Liver (tissue), 9 donors: ENCODE measurements around the gene ITGA6. TPM values are rescaled to one million over a fixed set of nuclear protein-coding genes. Genes with fewer than 3 reads are reported as not detected.

ENCODE experiments used
- DNase-seq: peaks from one replicate; pipeline ENCODE4 v3.0.0-alpha.2; 2017; ENCODE audit warnings: low spot score
- H3K27ac ChIP-seq, 2 donors: one replicate each; pipeline ENCODE4 v1.7.0; 2013; ENCODE audit warnings: inconsistent platforms in 2 of 2, low read length in 2 of 2, control low read depth in 1 of 2, low read depth in 1 of 2, mild to moderate bottlenecking in 1 of 2
- H3K27me3 ChIP-seq, 4 donors: one replicate each; pipeline versions ENCODE4 v1.6.1 to v1.7.0; 2013; ENCODE audit warnings: low read length in 3 of 4, inconsistent platforms in 1 of 4, mild to moderate bottlenecking in 1 of 4, moderate library complexity in 1 of 4; ENCODE audit not compliant: control insufficient read depth in 4 of 4, insufficient read depth in 4 of 4
- H3K36me3 ChIP-seq, 4 donors: one replicate each; pipeline versions ENCODE4 v1.6.1 to v1.7.0; 2013; ENCODE audit warnings: low read length in 3 of 4, mild to moderate bottlenecking in 3 of 4, low read depth in 1 of 4, moderate library complexity in 1 of 4; ENCODE audit not compliant: control insufficient read depth in 4 of 4, insufficient read depth in 3 of 4
- H3K4me1 ChIP-seq, 4 donors: one replicate each; pipeline versions ENCODE4 v1.6.1 to v1.7.0; 2013; ENCODE audit warnings: low read length in 3 of 4, mild to moderate bottlenecking in 3 of 4, moderate library complexity in 1 of 4; ENCODE audit not compliant: control insufficient read depth in 4 of 4, insufficient read depth in 4 of 4
- H3K4me3 ChIP-seq, 3 donors: one replicate each; pipeline versions ENCODE4 v1.6.1 to v1.7.0; 2013; ENCODE audit warnings: low read length in 3 of 3, control low read depth in 1 of 3, low read depth in 1 of 3, mild to moderate bottlenecking in 1 of 3
- H3K9ac ChIP-seq, 2 donors: one replicate each; pipeline ENCODE4 v1.7.0; 2013; ENCODE audit warnings: low read length in 2 of 2, mild to moderate bottlenecking in 2 of 2, moderate library complexity in 2 of 2, control low read depth in 1 of 2, low read depth in 1 of 2
- H3K9me3 ChIP-seq, 4 donors: one replicate each; pipeline versions ENCODE4 v1.6.1 to v1.7.0; 2013; ENCODE audit warnings: low read length in 3 of 4; ENCODE audit not compliant: control insufficient read depth in 4 of 4
- EGR1 ChIP-seq, 2 donors: IDR thresholded peaks; 2 replicates each; pipeline ENCODE4 v1.6.1; 2016 to 2018; ENCODE audit warnings: antibody characterized with exemption in 2 of 2, low read depth in 2 of 2
- FOXA1 ChIP-seq: IDR thresholded peaks from 2 replicates; pipeline ENCODE4 v1.6.1; 2016; ENCODE audit warnings: antibody characterized with exemption
- FOXA2 ChIP-seq: IDR thresholded peaks from 2 replicates; pipeline ENCODE4 v1.6.1; 2016; ENCODE audit warnings: antibody characterized with exemption
- GABPA ChIP-seq, 2 donors: IDR thresholded peaks in 1 of 2; conservative IDR thresholded peaks in 1 of 2; 2 replicates each; pipeline ENCODE4 v1.6.1; 2016; ENCODE audit warnings: antibody characterized with exemption in 2 of 2, mild to moderate bottlenecking in 1 of 2, moderate library complexity in 1 of 2
- HNF4A ChIP-seq, 2 donors: conservative IDR thresholded peaks; 2 replicates each; pipeline ENCODE4 v1.6.1; 2016; ENCODE audit warnings: antibody characterized with exemption in 2 of 2, mild to moderate bottlenecking in 2 of 2
- HNF4G ChIP-seq: IDR thresholded peaks from 2 replicates; pipeline ENCODE4 v1.6.1; 2016; ENCODE audit warnings: antibody characterized with exemption
- JUND ChIP-seq, 2 donors: IDR thresholded peaks; 2 replicates each; pipeline ENCODE4 v1.6.1; 2016; ENCODE audit warnings: antibody characterized with exemption in 2 of 2
- NR2F2 ChIP-seq: IDR thresholded peaks from 2 replicates; pipeline ENCODE4 v1.6.1; 2016; ENCODE audit warnings: antibody characterized with exemption
- SP1 ChIP-seq: IDR thresholded peaks from 2 replicates; pipeline ENCODE4 v1.6.1; 2018; ENCODE audit warnings: antibody characterized with exemption, mild to moderate bottlenecking
- TAF1 ChIP-seq: conservative IDR thresholded peaks from 2 replicates; pipeline ENCODE4 v1.6.1; 2016; ENCODE audit warnings: antibody characterized with exemption, mild to moderate bottlenecking
- YY1 ChIP-seq: IDR thresholded peaks from 2 replicates; pipeline ENCODE4 v1.6.1; 2016; ENCODE audit warnings: antibody characterized with exemption, mild to moderate bottlenecking
- WGBS: extraction: QIAGEN DNeasy Blood & Tissue Kit; methylation state at CpG from one replicate; pipeline ENCODE4 v1.1.7; 2013; 5-methylcytosine and 5-hydroxymethylcytosine counted together
- polyA plus RNA-seq, 2 donors: library from polyadenylated mRNA; stranded (reverse) in 1 of 2; unstranded in 1 of 2; fragments of 200-250 nt in 1 of 2; fragments of >200 nt in 1 of 2; fragmentation: Nextera tagmentation in 1 of 2; extraction: Ambion mirVana in 1 of 2; gene quantifications; one replicate each; pipeline versions ENCODE4 v1.2.1 to v1.2.3, GENCODE V29; 2013 to 2015
- total RNA-seq, 2 donors: library from RNA; depleted of rRNA; stranded (reverse); fragments of >200 nt; gene quantifications; one replicate each; pipeline ENCODE4 v1.2.3, GENCODE V29; 2014
- TF ChIP-seq, protein P1 (sequence below): IDR thresholded peaks from 2 replicates; pipeline ENCODE4 v1.6.1; 2016; ENCODE audit warnings: antibody characterized with exemption
- TF ChIP-seq, protein P2 (sequence below): IDR thresholded peaks from 2 replicates; pipeline ENCODE4 v1.6.1; 2016; ENCODE audit warnings: antibody characterized with exemption, mild to moderate bottlenecking
- TF ChIP-seq, protein P3 (sequence below): IDR thresholded peaks from 2 replicates; pipeline ENCODE4 v1.6.1; 2016; ENCODE audit warnings: antibody characterized with exemption
- TF ChIP-seq, protein P4 (sequence below): fragments of 150-350 bp; IDR thresholded peaks from 2 replicates; pipeline ENCODE4 v1.5.1; 2017; ENCODE audit warnings: improper control_type of control experiment, low read depth, low read length; ENCODE audit not compliant: missing input control
- TF ChIP-seq, protein P5 (sequence below): IDR thresholded peaks from 2 replicates; pipeline ENCODE4 v1.6.1; 2016; ENCODE audit warnings: antibody characterized with exemption
- donor health status: healthy.
- donor health status: healthy.
- donor health status: healthy.
- donor health status: healthy.
- donor health status: healthy.

ITGA6 gene
- total and polyA plus RNA-seq, 4 donors = 5.8 to 21.6 (median 11.4) TPM

DNA sequence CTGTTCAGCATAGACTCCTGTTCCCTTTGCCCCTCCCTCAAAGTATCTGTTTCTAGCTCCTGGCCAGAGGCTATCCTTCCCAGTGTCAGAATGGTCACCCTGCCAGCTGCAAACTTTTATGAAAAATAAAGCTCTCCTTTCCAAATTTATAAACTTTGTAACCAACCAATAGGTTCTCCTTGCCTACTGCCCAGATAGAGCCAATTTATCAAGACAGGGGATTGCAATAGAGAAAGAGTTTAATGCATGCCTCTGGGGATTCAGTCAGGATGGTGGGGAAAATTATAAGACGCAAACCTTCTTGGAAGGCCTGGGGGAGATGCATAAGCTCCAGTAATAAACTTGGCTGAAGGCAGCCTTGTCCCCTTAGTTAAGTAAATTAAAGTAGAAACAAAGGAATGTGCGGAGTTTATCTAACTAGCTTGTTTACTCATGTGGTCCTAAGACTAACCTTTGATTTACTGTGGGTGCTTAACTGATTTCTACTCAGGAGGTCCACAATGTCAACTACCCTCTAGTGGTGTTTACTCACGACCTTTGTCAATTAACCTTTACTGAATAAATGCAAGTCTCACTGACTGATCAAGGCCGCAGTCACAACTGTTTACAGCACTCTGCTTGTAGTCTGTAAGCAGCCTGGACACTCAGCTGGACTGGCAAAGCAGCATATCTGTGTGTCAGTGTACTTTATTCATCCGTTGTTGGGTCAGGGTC is 85.6 kb downstream of the ITGA6 start:
- WGBS = 73% methylated on average over 5 of the region's 5 CpGs
- Histone ChIP-seq H3K4me1 (no peaks in the 10 kb centered on the region), H3K4me3 (peak overlapping the region in 1 of 3 donors; percentile 18), H3K36me3 (no peaks in the 10 kb centered on the region), H3K9ac (no peak overlapping the region), H3K9me3 (peaks cover 10 to 25% (median 19%) of the 10 kb centered on the region in 4 donors), H3K27ac (no peak overlapping the region), H3K27me3 (no peaks in the 10 kb centered on the region)
- TF ChIP-seq, protein P1, sequence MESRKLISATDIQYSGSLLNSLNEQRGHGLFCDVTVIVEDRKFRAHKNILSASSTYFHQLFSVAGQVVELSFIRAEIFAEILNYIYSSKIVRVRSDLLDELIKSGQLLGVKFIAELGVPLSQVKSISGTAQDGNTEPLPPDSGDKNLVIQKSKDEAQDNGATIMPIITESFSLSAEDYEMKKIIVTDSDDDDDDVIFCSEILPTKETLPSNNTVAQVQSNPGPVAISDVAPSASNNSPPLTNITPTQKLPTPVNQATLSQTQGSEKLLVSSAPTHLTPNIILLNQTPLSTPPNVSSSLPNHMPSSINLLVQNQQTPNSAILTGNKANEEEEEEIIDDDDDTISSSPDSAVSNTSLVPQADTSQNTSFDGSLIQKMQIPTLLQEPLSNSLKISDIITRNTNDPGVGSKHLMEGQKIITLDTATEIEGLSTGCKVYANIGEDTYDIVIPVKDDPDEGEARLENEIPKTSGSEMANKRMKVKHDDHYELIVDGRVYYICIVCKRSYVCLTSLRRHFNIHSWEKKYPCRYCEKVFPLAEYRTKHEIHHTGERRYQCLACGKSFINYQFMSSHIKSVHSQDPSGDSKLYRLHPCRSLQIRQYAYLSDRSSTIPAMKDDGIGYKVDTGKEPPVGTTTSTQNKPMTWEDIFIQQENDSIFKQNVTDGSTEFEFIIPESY = no peak
- no peak for TF ChIP-seq TAF1
- TF ChIP-seq FOXA1 = no peak
- TF ChIP-seq, protein P2, sequence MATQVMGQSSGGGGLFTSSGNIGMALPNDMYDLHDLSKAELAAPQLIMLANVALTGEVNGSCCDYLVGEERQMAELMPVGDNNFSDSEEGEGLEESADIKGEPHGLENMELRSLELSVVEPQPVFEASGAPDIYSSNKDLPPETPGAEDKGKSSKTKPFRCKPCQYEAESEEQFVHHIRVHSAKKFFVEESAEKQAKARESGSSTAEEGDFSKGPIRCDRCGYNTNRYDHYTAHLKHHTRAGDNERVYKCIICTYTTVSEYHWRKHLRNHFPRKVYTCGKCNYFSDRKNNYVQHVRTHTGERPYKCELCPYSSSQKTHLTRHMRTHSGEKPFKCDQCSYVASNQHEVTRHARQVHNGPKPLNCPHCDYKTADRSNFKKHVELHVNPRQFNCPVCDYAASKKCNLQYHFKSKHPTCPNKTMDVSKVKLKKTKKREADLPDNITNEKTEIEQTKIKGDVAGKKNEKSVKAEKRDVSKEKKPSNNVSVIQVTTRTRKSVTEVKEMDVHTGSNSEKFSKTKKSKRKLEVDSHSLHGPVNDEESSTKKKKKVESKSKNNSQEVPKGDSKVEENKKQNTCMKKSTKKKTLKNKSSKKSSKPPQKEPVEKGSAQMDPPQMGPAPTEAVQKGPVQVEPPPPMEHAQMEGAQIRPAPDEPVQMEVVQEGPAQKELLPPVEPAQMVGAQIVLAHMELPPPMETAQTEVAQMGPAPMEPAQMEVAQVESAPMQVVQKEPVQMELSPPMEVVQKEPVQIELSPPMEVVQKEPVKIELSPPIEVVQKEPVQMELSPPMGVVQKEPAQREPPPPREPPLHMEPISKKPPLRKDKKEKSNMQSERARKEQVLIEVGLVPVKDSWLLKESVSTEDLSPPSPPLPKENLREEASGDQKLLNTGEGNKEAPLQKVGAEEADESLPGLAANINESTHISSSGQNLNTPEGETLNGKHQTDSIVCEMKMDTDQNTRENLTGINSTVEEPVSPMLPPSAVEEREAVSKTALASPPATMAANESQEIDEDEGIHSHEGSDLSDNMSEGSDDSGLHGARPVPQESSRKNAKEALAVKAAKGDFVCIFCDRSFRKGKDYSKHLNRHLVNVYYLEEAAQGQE = no peak
- no peak for TF ChIP-seq EGR1 (IDR thresholded peaks at IDR 0.05; ENCODE audit: low read depth in 2 of 2)
- no peak for TF ChIP-seq YY1
- no peak for TF ChIP-seq NR2F2
- TF ChIP-seq SP1 = no peak
- TF ChIP-seq HNF4G = no peak
- no peak for TF ChIP-seq HNF4A (conservative IDR thresholded peaks at IDR 0.05)
- TF ChIP-seq, protein P3, sequence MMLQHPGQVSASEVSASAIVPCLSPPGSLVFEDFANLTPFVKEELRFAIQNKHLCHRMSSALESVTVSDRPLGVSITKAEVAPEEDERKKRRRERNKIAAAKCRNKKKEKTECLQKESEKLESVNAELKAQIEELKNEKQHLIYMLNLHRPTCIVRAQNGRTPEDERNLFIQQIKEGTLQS = no peak
- TF ChIP-seq, protein P4, sequence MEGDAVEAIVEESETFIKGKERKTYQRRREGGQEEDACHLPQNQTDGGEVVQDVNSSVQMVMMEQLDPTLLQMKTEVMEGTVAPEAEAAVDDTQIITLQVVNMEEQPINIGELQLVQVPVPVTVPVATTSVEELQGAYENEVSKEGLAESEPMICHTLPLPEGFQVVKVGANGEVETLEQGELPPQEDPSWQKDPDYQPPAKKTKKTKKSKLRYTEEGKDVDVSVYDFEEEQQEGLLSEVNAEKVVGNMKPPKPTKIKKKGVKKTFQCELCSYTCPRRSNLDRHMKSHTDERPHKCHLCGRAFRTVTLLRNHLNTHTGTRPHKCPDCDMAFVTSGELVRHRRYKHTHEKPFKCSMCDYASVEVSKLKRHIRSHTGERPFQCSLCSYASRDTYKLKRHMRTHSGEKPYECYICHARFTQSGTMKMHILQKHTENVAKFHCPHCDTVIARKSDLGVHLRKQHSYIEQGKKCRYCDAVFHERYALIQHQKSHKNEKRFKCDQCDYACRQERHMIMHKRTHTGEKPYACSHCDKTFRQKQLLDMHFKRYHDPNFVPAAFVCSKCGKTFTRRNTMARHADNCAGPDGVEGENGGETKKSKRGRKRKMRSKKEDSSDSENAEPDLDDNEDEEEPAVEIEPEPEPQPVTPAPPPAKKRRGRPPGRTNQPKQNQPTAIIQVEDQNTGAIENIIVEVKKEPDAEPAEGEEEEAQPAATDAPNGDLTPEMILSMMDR = no peak
- TF ChIP-seq JUND (IDR thresholded peaks at IDR 0.05) = no peak
- no peak for TF ChIP-seq FOXA2
- DNase-seq = no peak

DNA sequence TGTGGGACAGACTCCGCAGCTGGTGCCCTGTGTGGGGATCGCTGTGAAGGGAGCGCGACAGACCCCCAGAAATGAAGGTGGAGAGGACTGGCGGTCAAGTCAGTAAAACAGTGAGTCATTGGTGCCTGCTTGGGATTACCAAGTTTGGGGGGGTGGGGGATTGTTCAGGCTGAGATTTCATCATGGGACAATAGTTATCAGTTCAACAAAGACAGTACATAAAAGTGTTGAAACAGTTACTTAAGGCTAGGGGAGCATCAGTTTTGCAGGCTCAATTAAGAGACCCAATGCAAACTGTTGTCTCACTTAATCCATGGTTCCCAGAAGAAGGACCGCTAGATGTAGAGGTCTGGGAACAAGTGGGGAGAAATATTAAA is 86.1 kb downstream of the ITGA6 start:
- H3K27me3 ChIP-seq = no peaks in the 10 kb centered on the region
- 97% methylated on average over 6 of the region's 6 CpGs for WGBS
- no peaks in the 10 kb centered on the region for H3K36me3 ChIP-seq
- H3K9ac ChIP-seq = no peak overlapping the region
- H3K4me1 ChIP-seq = no peaks in the 10 kb centered on the region
- no peak overlapping the region for H3K27ac ChIP-seq
- H3K4me3 ChIP-seq = peak overlapping the region in 1 of 3 donors; percentile 18
- DNase-seq = no peak
- peaks cover 10 to 25% (median 19%) of the 10 kb centered on the region in 4 donors for H3K9me3 ChIP-seq
- TF ChIP-seq EGR1 (IDR thresholded peaks at IDR 0.05; ENCODE audit: low read depth in 2 of 2) = no peak
- TF ChIP-seq, protein P1 = no peak
- TF ChIP-seq HNF4A (conservative IDR thresholded peaks at IDR 0.05) = no peak
- TF ChIP-seq, protein P5, sequence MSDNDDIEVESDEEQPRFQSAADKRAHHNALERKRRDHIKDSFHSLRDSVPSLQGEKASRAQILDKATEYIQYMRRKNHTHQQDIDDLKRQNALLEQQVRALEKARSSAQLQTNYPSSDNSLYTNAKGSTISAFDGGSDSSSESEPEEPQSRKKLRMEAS = no peak
- TF ChIP-seq FOXA2 = no peak
- TF ChIP-seq JUND (IDR thresholded peaks at IDR 0.05) = no peak
- TF ChIP-seq YY1 = no peak
- TF ChIP-seq TAF1 = no peak
- TF ChIP-seq, protein P4 = no peak
- no peak for TF ChIP-seq FOXA1
- no peak for TF ChIP-seq GABPA (IDR thresholded peaks at IDR 0.05 in 1 of 2, conservative IDR thresholded peaks at IDR 0.05 in 1 of 2)
- no peak for TF ChIP-seq SP1
- TF ChIP-seq, protein P3 = no peak
- TF ChIP-seq HNF4G = no peak
